SU-DHL-6 (cell line): ENCODE data around the gene ATRN.

Experiments
- CTCF ChIP-seq: fragments of 200-600 bp; sonication (generic); IDR thresholded peaks from one replicate; pipeline ENCODE4 v1.5.1; 2017; ENCODE audit warnings: antibody characterized with exemption, mild to moderate bottlenecking, low read length, moderate library complexity; ENCODE audit not compliant: insufficient read depth, poor library complexity, severe bottlenecking
- EZH2phosphoT487 ChIP-seq: fragments of 200-600 bp; sonication (generic), shearing (Covaris generic); conservative IDR thresholded peaks from 2 replicates; pipeline ENCODE4 v1.6.1; 2018; ENCODE audit warnings: mild to moderate bottlenecking, antibody characterized with exemption, low read length, moderate library complexity, mixed read lengths

DNA sequence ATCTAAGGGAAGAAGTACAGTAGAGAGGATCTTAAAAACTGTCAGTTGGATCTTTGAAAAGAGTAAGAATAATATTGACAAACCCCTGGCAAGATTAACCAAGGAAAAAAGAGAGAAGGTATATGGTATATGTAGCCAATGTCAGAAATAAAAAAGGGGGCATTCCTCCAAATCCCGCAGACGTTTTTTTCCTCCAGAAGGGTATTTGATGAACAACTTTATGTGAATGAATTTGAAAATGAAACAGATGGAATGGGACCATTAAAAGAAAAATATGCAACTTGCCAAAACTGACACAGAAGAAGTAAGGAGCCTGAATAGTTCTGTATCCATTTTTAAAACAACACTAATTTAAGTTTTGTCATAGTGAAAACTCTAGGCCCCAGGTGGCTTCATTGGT lies 156.7 kb downstream of the ATRN start:
- no peak for TF ChIP-seq CTCF
- TF ChIP-seq EZH2phosphoT487, result no peak
